ENCODE results near the gene SBF2.

GRCh38 chr11:9838229-9838628 is 455.8 kb downstream of the SBF2 start:
- TF ChIP-seq MYC (IDR thresholded peaks at IDR 0.05; ENCODE audit: low read depth, low read length) (no peak), POLR2A (IDR thresholded peaks at IDR 0.05; ENCODE audit: low read depth, low read length) (no peak), POLR2AphosphoS5 (IDR thresholded peaks at IDR 0.05; ENCODE audit: insufficient read depth, low read depth, low read length) (no peak), EZH2 (IDR thresholded peaks at IDR 0.05; ENCODE audit: borderline replicate concordance, low read depth, low read length, severe bottlenecking) (no peak), CTCF (IDR thresholded peaks at IDR 0.05; ENCODE audit: extremely low read depth in 1 of 2, insufficient read depth in 1 of 2, low read depth in 1 of 2, low read length in 2 of 2) (no peak), JUN (IDR thresholded peaks at IDR 0.05; ENCODE audit: borderline replicate concordance, insufficient read depth, insufficient read length, low read depth) (no peak)
